Nephron progenitor cell (in vitro differentiated cells): Measurements from ENCODE around the gene AQP6.

Experiments
- DNase-seq: peaks from one replicate; pipeline ENCODE4 v3.0.0; 2021
- H3K27ac Mint-ChIP-seq: 2 replicates; pipeline ENCODE4 v1.8.0; 2021; ENCODE audit warnings: mild to moderate bottlenecking, moderate library complexity, mixed read lengths
- H3K27me3 Mint-ChIP-seq: 2 replicates; pipeline ENCODE4 v1.8.0; 2021; ENCODE audit warnings: mild to moderate bottlenecking, low read depth, mixed read lengths; ENCODE audit not compliant: poor library complexity
- H3K36me3 Mint-ChIP-seq: 2 replicates; pipeline ENCODE4 v1.8.0; 2021; ENCODE audit warnings: low read depth, mixed read lengths
- H3K4me1 Mint-ChIP-seq: 2 replicates; pipeline ENCODE4 v1.8.0; 2021; ENCODE audit warnings: mixed read lengths
- H3K4me3 Mint-ChIP-seq: 2 replicates; pipeline ENCODE4 v1.8.0; 2021; ENCODE audit warnings: mild to moderate bottlenecking, moderate library complexity, mixed read lengths
- H3K9me3 Mint-ChIP-seq: 2 replicates; pipeline ENCODE4 v1.8.0; 2021; ENCODE audit warnings: mild to moderate bottlenecking, moderate library complexity, mixed read lengths
- TF ChIP-seq, protein P1 (sequence below): fragments of 200-600 bp; sonication (generic); IDR thresholded peaks from 2 replicates; pipeline ENCODE4 v1.5.0; 2021; ENCODE audit warnings: antibody characterized with exemption

AQP6 gene

DNA sequence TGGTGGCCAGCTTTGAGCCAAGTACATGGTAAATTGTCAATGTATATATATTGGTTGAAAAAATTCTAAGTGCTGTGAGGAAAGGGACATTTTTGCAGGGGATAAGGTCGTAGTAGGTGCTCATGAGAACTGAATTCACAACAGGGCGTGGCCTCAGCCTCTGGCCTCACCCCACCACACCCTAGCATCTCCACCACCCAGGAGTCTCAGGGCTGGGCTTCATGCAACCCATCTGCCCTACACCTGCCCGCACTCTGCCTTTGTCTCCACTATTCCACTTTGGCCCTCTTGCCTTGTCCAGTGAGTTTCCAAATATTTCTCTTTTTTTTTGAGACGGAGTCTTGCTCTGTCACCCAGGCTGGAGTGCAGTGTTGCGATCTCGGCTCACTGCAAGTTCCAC is 44.3 kb upstream of the AQP6 start:
- Mint-ChIP-seq H3K9me3 (no peaks in the 10 kb centered on the region), H3K36me3 (no peaks in the 10 kb centered on the region)

DNA sequence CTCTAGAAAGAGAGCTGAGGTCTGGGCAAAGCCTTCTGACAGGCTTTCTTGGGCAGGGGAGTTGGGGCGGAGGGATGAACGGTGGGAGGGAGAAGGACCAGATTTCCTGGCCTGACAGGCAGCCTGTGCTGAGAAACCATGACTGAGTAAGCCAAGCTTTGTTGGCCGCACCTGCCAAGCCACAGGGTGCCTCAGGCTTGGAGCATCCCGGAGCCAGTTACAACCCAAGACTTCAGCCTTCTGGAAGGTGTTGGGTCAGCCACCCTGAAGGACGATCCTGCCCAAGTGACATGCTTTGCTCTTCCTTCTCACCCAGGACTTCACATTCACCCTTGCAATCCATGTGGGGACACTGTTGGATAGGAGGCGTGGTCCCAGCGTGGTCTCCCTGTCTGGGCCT is 43.2 kb upstream of the AQP6 start:
- TF ChIP-seq, protein P1, sequence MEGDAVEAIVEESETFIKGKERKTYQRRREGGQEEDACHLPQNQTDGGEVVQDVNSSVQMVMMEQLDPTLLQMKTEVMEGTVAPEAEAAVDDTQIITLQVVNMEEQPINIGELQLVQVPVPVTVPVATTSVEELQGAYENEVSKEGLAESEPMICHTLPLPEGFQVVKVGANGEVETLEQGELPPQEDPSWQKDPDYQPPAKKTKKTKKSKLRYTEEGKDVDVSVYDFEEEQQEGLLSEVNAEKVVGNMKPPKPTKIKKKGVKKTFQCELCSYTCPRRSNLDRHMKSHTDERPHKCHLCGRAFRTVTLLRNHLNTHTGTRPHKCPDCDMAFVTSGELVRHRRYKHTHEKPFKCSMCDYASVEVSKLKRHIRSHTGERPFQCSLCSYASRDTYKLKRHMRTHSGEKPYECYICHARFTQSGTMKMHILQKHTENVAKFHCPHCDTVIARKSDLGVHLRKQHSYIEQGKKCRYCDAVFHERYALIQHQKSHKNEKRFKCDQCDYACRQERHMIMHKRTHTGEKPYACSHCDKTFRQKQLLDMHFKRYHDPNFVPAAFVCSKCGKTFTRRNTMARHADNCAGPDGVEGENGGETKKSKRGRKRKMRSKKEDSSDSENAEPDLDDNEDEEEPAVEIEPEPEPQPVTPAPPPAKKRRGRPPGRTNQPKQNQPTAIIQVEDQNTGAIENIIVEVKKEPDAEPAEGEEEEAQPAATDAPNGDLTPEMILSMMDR = no peak
- no peak for DNase-seq
- Mint-ChIP-seq H3K27ac (no peak overlapping the region), H3K4me1 (peaks cover 8% of the 10 kb centered on the region), H3K27me3 (peaks cover 19% of the 10 kb centered on the region), H3K9me3 (peaks cover 3% of the 10 kb centered on the region), H3K36me3 (no peaks in the 10 kb centered on the region), H3K4me3 (no peak overlapping the region)

More for the DNA sequence above, 44.3 kb upstream of the AQP6 start:
- peaks cover 19% of the 10 kb centered on the region for H3K27me3 Mint-ChIP-seq
- no peak overlapping the region for H3K27ac Mint-ChIP-seq
- H3K4me3 Mint-ChIP-seq = no peak overlapping the region
- TF ChIP-seq, protein P1 = no peak
- no peak for DNase-seq
- peaks cover under 1% of the 10 kb centered on the region for H3K4me1 Mint-ChIP-seq

DNA sequence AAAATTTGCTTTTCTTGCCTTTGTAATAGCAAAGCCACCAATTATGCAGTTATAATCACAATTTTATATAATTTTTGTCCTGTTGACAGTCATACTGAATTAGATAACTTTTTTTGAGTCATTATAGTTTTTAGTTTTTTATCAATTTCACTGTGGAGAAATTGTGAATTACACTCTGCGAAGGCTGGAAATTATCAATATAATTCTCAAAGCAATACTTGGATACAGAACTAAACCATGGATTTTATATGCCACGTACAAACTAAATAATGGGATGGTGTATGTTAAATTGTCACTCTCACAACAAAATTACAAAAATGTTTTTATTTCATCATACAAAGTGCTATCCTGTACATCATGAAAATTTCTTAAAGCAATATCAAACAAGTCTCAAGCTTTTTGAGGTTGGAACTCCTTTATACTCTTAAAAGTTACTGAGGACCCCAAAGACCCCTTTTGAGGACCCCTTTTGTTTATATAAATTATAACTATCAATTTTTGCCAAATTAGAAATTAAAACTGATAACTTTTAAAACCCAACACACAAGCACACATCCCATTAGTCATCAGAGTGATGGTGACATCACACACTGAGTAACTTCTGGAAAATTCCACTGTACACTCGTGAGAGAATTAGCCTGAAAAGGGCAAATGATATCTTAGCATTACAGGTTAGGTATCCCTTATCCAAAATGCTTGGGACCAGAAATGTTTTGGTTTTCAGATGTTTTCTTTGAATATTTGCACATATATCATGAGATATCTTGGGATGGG is 42.0 kb upstream of the AQP6 start:
- Mint-ChIP-seq H3K4me1 (peaks cover 10% of the 10 kb centered on the region), H3K9me3 (peaks cover 5% of the 10 kb centered on the region), H3K4me3 (no peak overlapping the region), H3K27ac (no peak overlapping the region), H3K36me3 (no peaks in the 10 kb centered on the region), H3K27me3 (peaks cover 20% of the 10 kb centered on the region)
- no peak for DNase-seq
- TF ChIP-seq, protein P1 = no peak

DNA sequence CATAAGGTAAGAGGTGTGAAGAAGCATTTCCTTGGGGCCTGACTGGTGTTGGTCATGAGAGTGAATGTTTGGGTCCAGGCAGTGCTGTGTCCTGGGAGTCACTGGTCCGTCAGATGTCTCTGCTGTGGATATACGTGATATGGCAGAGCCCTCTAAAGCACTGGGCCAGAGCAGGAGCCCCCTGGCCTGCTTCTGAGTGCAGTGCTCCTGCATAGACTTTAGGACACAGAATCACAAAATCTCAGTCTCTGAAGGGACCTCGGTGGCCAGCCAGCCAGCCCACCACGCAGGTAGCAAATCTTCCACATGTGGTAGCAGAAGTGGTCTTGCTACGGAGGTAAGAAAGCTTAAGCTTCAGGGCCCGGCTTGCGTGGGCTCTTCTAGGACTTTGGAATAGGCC is 40.7 kb upstream of the AQP6 start:
- Mint-ChIP-seq H3K36me3 (no peaks in the 10 kb centered on the region), H3K4me3 (no peak overlapping the region), H3K4me1 (peaks cover 10% of the 10 kb centered on the region), H3K27me3 (peaks cover 23% of the 10 kb centered on the region), H3K27ac (no peak overlapping the region), H3K9me3 (peaks cover 5% of the 10 kb centered on the region)
- DNase-seq = no peak
- TF ChIP-seq, protein P1 = no peak

DNA sequence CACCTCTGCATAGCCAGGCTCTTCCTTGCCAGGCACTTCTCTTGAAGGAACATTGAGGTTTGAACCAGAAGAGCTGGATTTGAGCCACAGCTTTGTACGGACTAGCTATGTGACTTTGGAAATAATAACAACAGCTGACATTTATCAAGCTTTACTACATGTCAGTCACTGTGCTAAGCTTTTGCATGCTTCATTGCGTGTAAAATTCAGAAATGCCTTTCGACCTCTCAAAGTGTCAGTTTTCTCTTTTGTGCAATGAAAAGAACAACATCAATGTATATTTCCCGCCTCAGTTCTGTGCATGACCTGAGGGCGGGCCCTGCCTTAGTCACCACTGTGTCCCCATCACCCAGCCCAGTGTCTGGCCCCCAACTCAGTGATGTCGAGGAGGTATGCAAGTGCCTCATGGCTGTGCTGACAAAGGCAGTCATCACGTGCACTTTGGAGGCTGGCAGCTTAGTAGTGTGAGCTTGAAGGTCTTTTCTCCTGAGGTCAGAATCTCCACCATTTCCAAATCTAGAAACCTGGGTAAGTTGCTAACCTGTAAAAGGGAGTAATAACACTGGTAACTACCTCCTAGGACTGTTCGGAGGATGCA is 40.1 kb upstream of the AQP6 start:
- H3K4me3 Mint-ChIP-seq = no peak overlapping the region
- no peak overlapping the region for H3K27ac Mint-ChIP-seq
- TF ChIP-seq, protein P1 = no peak
- DNase-seq = no peak
- H3K36me3 Mint-ChIP-seq = no peaks in the 10 kb centered on the region
- H3K27me3 Mint-ChIP-seq = peaks cover 25% of the 10 kb centered on the region
- peaks cover 5% of the 10 kb centered on the region for H3K9me3 Mint-ChIP-seq
- H3K4me1 Mint-ChIP-seq = peaks cover 10% of the 10 kb centered on the region

DNA sequence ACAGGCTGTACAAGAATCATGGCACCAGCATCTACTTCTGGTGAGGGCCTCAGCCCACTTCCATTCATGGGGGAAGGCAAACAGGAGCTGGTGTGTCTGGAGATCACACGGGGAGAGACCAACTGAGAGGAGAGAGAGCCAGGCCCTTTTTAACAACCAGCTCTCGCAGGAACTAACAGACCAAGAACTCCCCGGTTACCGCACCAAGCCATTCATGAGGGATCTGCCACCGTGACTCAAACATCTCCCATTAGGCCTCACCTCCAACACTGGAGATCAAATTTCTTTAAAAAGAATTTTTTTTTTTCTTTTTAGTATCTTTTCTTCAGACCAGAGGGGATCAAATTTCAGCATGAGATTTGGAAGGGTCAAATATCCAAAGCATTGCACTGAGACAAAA is 39.0 kb upstream of the AQP6 start:
- TF ChIP-seq, protein P1 = no peak
- H3K27ac Mint-ChIP-seq = no peak overlapping the region
- no peaks in the 10 kb centered on the region for H3K36me3 Mint-ChIP-seq
- peaks cover 20% of the 10 kb centered on the region for H3K27me3 Mint-ChIP-seq
- H3K4me3 Mint-ChIP-seq = no peak overlapping the region
- H3K9me3 Mint-ChIP-seq = peaks cover 5% of the 10 kb centered on the region
- peaks cover 10% of the 10 kb centered on the region for H3K4me1 Mint-ChIP-seq
- DNase-seq = no peak
